HG03060 (cell line): ENCODE results near the gene NCSTN.

ENCODE experiments used
- ATAC-seq: cut with Tn5 transposase; IDR thresholded peaks from one replicate; pipeline ENCODE4 v1.9.1; 2021; ENCODE audit warnings: low read depth, moderate number of reproducible peaks; ENCODE audit not compliant: unreplicated experiment

The NCSTN gene

GRCh38 chr1:160402001-160402795 lies 59.0 kb downstream of the NCSTN start:
- no peak for ATAC-seq

DNA sequence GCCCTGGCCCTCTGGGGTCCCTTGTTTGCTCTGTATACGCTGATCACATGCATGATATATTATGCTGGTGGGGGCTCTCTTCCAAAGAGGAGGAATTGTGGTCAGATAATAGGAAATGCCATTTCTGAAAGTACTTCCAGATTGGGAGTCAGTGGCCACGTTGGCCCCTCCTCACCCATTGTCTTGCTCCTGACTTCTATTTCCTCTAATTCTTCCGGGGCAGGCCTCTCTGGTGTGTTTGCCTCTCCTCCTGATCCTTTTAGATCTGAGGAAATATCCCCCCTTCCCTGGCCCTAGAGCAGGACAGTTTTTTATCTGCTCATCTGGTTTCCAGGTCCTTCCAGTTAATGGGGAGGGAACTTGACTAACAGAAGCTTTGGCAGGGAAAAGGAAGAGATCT lies 60.1 kb downstream of the NCSTN start:
- ATAC-seq, result no peak

DNA sequence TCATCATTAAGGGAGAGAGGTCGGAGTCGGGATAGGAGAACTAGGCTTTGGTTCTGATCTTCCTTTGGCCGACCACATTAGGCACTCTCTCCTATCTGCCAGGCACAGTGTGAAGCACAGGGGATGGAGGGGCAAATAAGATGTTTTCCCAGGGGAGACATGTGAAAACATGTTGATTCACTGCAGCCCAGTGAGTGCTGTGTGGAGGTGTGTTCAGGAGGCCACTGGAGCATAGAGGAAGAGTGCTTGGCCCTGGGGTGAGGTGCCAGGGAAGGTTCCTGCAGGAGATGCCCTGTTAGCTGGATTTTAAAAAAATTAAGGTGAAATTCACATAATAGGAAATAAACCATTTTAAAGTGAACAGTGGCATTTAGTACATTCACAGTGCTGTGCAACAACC lies 60.9 kb downstream of the NCSTN start:
- no peak for ATAC-seq

- no peak for ATAC-seq
Measured at GRCh38 chr1:160405331-160405877, 62.2 kb downstream of the NCSTN start.

GRCh38 chr1:160406131-160406968 lies 63.2 kb downstream of the NCSTN start:
- no peak for ATAC-seq

- no peak for ATAC-seq
Measured at GRCh38 chr1:160407839-160408801, 64.9 kb downstream of the NCSTN start.
